Peyer's patch (tissue), 4 donors: ENCODE measurements around the gene NPEPL1. TPM values are rescaled to one million over a fixed set of nuclear protein-coding genes. Genes with fewer than 3 reads are reported as not detected.

Experiments used
- DNase-seq, 3 donors: peaks; one replicate each; pipeline ENCODE4 v3.0.0-alpha.2; 2017 to 2019
- H3K27ac ChIP-seq, 4 donors: fragments of 200-600 bp; sonication (generic); one replicate each; pipeline ENCODE4 v1.5.1; 2016 to 2019
- H3K27me3 ChIP-seq, 2 donors: fragments of 200-600 bp; sonication (generic); one replicate each; pipeline ENCODE4 v1.5.1; 2019
- H3K36me3 ChIP-seq, 3 donors: fragments of 200-600 bp; sonication (generic); one replicate each; pipeline ENCODE4 v1.5.1; 2016 to 2019
- H3K4me1 ChIP-seq, 4 donors: fragments of 200-600 bp; sonication (generic); one replicate each; pipeline ENCODE4 v1.5.1; 2016 to 2019
- H3K4me3 ChIP-seq, 4 donors: fragments of 200-600 bp; sonication (generic); 1 replicate in 3 of 4; 2 replicates in 1 of 4; pipeline ENCODE4 v1.5.1; 2016 to 2019; ENCODE audit warnings: mild to moderate bottlenecking in 1 of 4
- H3K9me3 ChIP-seq, 4 donors: fragments of 200-600 bp; sonication (generic); one replicate each; pipeline ENCODE4 v1.5.1; 2016 to 2019; ENCODE audit warnings: mild to moderate bottlenecking in 1 of 4
- CTCF ChIP-seq, 6 experiments: fragments of 450-650 bp in 4 of 6; fragments of 200-600 bp in 2 of 6; sonication (generic) in 1 of 6; IDR thresholded peaks; one replicate each; pipeline ENCODE4 v1.5.1; 2017 to 2019; ENCODE audit warnings: antibody characterized with exemption in 6 of 6, mild to moderate bottlenecking in 3 of 6, moderate library complexity in 1 of 6
- POLR2A ChIP-seq, 2 donors: fragments of 450-650 bp; IDR thresholded peaks; one replicate each; pipeline ENCODE4 v1.5.1; 2017; ENCODE audit warnings: antibody characterized with exemption in 2 of 2, mild to moderate bottlenecking in 2 of 2, moderate library complexity in 2 of 2
- total RNA-seq, 4 donors: library from RNA; depleted of rRNA; stranded (reverse); fragments of >200 nt; gene quantifications; one replicate each; pipeline ENCODE4 v1.1.0, GENCODE V29; 2016

The NPEPL1 gene
- total RNA-seq, 4 donors from 2014 or later = 36.3 to 80.4 (median 63.0) TPM

GRCh38 chr20:58660855-58661597, 31.6 kb upstream of the NPEPL1 start:
- Histone ChIP-seq H3K4me1 (peaks cover 0 to 19% (median 0%) of the 10 kb centered on the region in 4 donors), H3K9me3 (no peaks in the 10 kb centered on the region), H3K27ac (peak overlapping the region; percentile 2 to 55 (median 26)), H3K27me3 (no peaks in the 10 kb centered on the region), H3K36me3 (peaks cover 0 to 17% (median 0%) of the 10 kb centered on the region in 3 donors), H3K4me3 (no peak overlapping the region)
- DNase-seq = peak in 1 of 3 donors; percentile 20
- TF ChIP-seq POLR2A (IDR thresholded peaks at IDR 0.05) = no peak
- TF ChIP-seq CTCF (IDR thresholded peaks at IDR 0.05) = no peak

- peak overlapping the region; percentile 2 to 55 (median 26) for H3K27ac ChIP-seq
- H3K27me3 ChIP-seq = no peaks in the 10 kb centered on the region
- H3K36me3 ChIP-seq = peaks cover 0 to 17% (median 0%) of the 10 kb centered on the region in 3 donors
- H3K4me1 ChIP-seq = peaks cover 0 to 11% (median 0%) of the 10 kb centered on the region in 4 donors
- no peak overlapping the region for H3K4me3 ChIP-seq
- peak in 1 of 3 donors; percentile 5 for DNase-seq
- no peaks in the 10 kb centered on the region for H3K9me3 ChIP-seq
- no peak for TF ChIP-seq POLR2A (IDR thresholded peaks at IDR 0.05)
- no peak for TF ChIP-seq CTCF (IDR thresholded peaks at IDR 0.05)
These were observed 30.8 kb upstream of the NPEPL1 start for GRCh38 chr20:58661598-58662473.

- no peak overlapping the region for H3K27ac ChIP-seq
- H3K36me3 ChIP-seq = peaks cover 0 to 30% (median 0%) of the 10 kb centered on the region in 3 donors
- no peaks in the 10 kb centered on the region for H3K4me1 ChIP-seq
- H3K27me3 ChIP-seq = no peaks in the 10 kb centered on the region
- no peak for TF ChIP-seq CTCF (IDR thresholded peaks at IDR 0.05)
- TF ChIP-seq POLR2A (IDR thresholded peaks at IDR 0.05) = no peak
- no peak overlapping the region for H3K4me3 ChIP-seq
- H3K9me3 ChIP-seq = no peaks in the 10 kb centered on the region
- DNase-seq = no peak
These were observed 28.3 kb upstream of the NPEPL1 start for GRCh38 chr20:58664331-58664730.

- Histone ChIP-seq H3K4me1 (no peaks in the 10 kb centered on the region), H3K4me3 (no peak overlapping the region), H3K27ac (no peak overlapping the region), H3K27me3 (no peaks in the 10 kb centered on the region), H3K9me3 (no peaks in the 10 kb centered on the region), H3K36me3 (peaks cover 0 to 36% (median 0%) of the 10 kb centered on the region in 3 donors)
- TF ChIP-seq POLR2A (IDR thresholded peaks at IDR 0.05) = no peak
- no peak for DNase-seq
These were observed 27.7 kb upstream of the NPEPL1 start for GRCh38 chr20:58664883-58665282.

GRCh38 chr20:58665606-58666005, 27.0 kb upstream of the NPEPL1 start:
- no peaks in the 10 kb centered on the region for H3K9me3 ChIP-seq
- H3K4me1 ChIP-seq = no peaks in the 10 kb centered on the region
- no peak overlapping the region for H3K4me3 ChIP-seq
- no peak for DNase-seq
- no peak overlapping the region for H3K27ac ChIP-seq
- H3K27me3 ChIP-seq = no peaks in the 10 kb centered on the region
- H3K36me3 ChIP-seq = peaks cover 0 to 43% (median 0%) of the 10 kb centered on the region in 3 donors
- TF ChIP-seq CTCF (IDR thresholded peaks at IDR 0.05) = no peak
- TF ChIP-seq POLR2A (IDR thresholded peaks at IDR 0.05) = no peak

GRCh38 chr20:58666702-58667101, 25.9 kb upstream of the NPEPL1 start:
- no peaks in the 10 kb centered on the region for H3K4me1 ChIP-seq
- no peaks in the 10 kb centered on the region for H3K27me3 ChIP-seq
- peaks cover 0 to 46% (median 0%) of the 10 kb centered on the region in 3 donors for H3K36me3 ChIP-seq
- no peak overlapping the region for H3K4me3 ChIP-seq
- H3K27ac ChIP-seq = no peak overlapping the region
- H3K9me3 ChIP-seq = no peaks in the 10 kb centered on the region
- DNase-seq = no peak
- TF ChIP-seq CTCF (IDR thresholded peaks at IDR 0.05) = no peak
- no peak for TF ChIP-seq POLR2A (IDR thresholded peaks at IDR 0.05)
